Keratinocyte (primary cell): ENCODE data around the gene PPEF1. TPM values are rescaled to one million over a fixed set of nuclear protein-coding genes. Genes with fewer than 3 reads are reported as not detected.
"Not testable (repeated sequence)": the region's sequence is repeated elsewhere in the genome, so short reads cannot be mapped to it uniquely, and the experiment has no call there.

ENCODE experiments used
- DNase-seq: peaks from one replicate; pipeline ENCODE4 v3.0.0-alpha.2; 2011; ENCODE audit warnings: low read depth, missing footprints, low spot score
- FAIRE-seq: peaks from 2 replicates; lab custom pipeline; 2011; peaks lifted over from hg19 to GRCh38; lab: Jason Lieb, UNC
- H2AFZ ChIP-seq: 2 replicates; pipeline ENCODE4 v1.6.0; 2012; ENCODE audit warnings: low read length, control low read depth, inconsistent platforms; ENCODE audit not compliant: control insufficient read depth
- H3K27ac ChIP-seq: 2 replicates; pipeline ENCODE4 v1.5.1; 2011; ENCODE audit warnings: low read length; ENCODE audit not compliant: control insufficient read depth, insufficient read depth
- H3K27me3 ChIP-seq: 3 replicates; pipeline ENCODE4 v1.6.0; 2011; ENCODE audit warnings: low read length; ENCODE audit not compliant: control insufficient read depth, insufficient read depth; ENCODE audit errors: extremely low read depth
- H3K36me3 ChIP-seq, 2 experiments: 2 replicates in 1 of 2; 3 replicates in 1 of 2; pipeline ENCODE4 v1.5.1; 2011; ENCODE audit warnings: low read length in 2 of 2, mild to moderate bottlenecking in 1 of 2; ENCODE audit not compliant: control insufficient read depth in 2 of 2, insufficient read depth in 2 of 2; ENCODE audit errors: extremely low read depth in 1 of 2
- H3K4me1 ChIP-seq: 3 replicates; pipeline ENCODE4 v1.5.1; 2011; ENCODE audit warnings: low read length; ENCODE audit not compliant: control insufficient read depth, insufficient read depth; ENCODE audit errors: extremely low read depth
- H3K4me2 ChIP-seq: 3 replicates; pipeline ENCODE4 v1.6.0; 2011; ENCODE audit warnings: low read depth, low read length; ENCODE audit not compliant: control insufficient read depth, insufficient read depth; ENCODE audit errors: extremely low read depth
- H3K4me3 ChIP-seq, 3 experiments: fragments of 200-600 bp in 1 of 3; sonication (generic) in 1 of 3; 2 replicates in 2 of 3; 3 replicates in 1 of 3; pipeline ENCODE4 v1.5.1; 2011 to 2016; ENCODE audit warnings: low read length in 3 of 3, mild to moderate bottlenecking in 3 of 3, control low read depth in 2 of 3, inconsistent platforms in 1 of 3, low read depth in 1 of 3, mixed read lengths in 1 of 3, mixed run types in 1 of 3, moderate library complexity in 1 of 3; ENCODE audit not compliant: control insufficient read depth in 2 of 3, insufficient read depth in 2 of 3; ENCODE audit errors: extremely low read depth in 1 of 3
- H3K79me2 ChIP-seq: 2 replicates; pipeline ENCODE4 v1.6.0; 2012; ENCODE audit warnings: low read length; ENCODE audit not compliant: control insufficient read depth, insufficient read depth
- H3K9ac ChIP-seq: 3 replicates; pipeline ENCODE4 v1.6.0; 2011; ENCODE audit warnings: low read length; ENCODE audit not compliant: control insufficient read depth, insufficient read depth; ENCODE audit errors: extremely low read depth
- H3K9me1 ChIP-seq: 3 replicates; pipeline ENCODE4 v1.6.0; 2011; ENCODE audit warnings: low read length; ENCODE audit not compliant: control insufficient read depth, insufficient read depth; ENCODE audit errors: extremely low read depth
- H3K9me3 ChIP-seq: 2 replicates; pipeline ENCODE4 v1.5.1; 2012; ENCODE audit warnings: low read depth, low read length; ENCODE audit not compliant: control insufficient read depth
- H4K20me1 ChIP-seq: 3 replicates; pipeline ENCODE4 v1.6.0; 2011; ENCODE audit warnings: low read length; ENCODE audit not compliant: control insufficient read depth, insufficient read depth; ENCODE audit errors: extremely low read depth
- EZH2 ChIP-seq: IDR thresholded peaks from one replicate; pipeline ENCODE4 v1.6.1; 2012; ENCODE audit warnings: inconsistent platforms, mild to moderate bottlenecking, low read length, moderate library complexity
- dilution Hi-C: fragments of 300-500 bp; cut with MboI; formaldehyde crosslinking; loops from one replicate; pipeline ENCODE4 v1.7.0; 2020; ENCODE audit warnings: low sequenced_read_pairs; ENCODE audit not compliant: extremely low pct_ligation_motif_present
- polyA plus RNA-seq, 5 experiments: library from polyadenylated mRNA; depleted of rRNA in 3 of 5; stranded (reverse) in 3 of 5; stranded (forward) in 1 of 5; unstranded in 1 of 5; fragments of >200 nt; gene quantifications; 1 replicate in 1 of 5; 2 replicates in 3 of 5; 3 replicates in 1 of 5; pipeline versions ENCODE4 v1.2.1 to v1.2.3, GENCODE V29; 2011 to 2012; ENCODE audit warnings: missing spikeins in 2 of 5, low read depth in 1 of 5, low replicate concordance in 1 of 5
- TF ChIP-seq, protein P1 (sequence below), 3 experiments: IDR thresholded peaks in 1 of 3; conservative IDR thresholded peaks in 1 of 3; optimal IDR thresholded peaks in 1 of 3; 2 replicates in 2 of 3; 3 replicates in 1 of 3; pipeline versions ENCODE3 to v1.5.1; 2011; ENCODE audit warnings: low read length in 3 of 3, mild to moderate bottlenecking in 3 of 3, moderate library complexity in 2 of 3, control low read depth in 1 of 3, inconsistent platforms in 1 of 3; ENCODE audit not compliant: insufficient read depth in 2 of 3; ENCODE audit errors: extremely low read depth in 1 of 3

The PPEF1 gene
- polyA plus RNA-seq, 1 donor (not counting 4 experiments of a cell fraction or from before 2014, with no cell fraction given), result not detected

DNA sequence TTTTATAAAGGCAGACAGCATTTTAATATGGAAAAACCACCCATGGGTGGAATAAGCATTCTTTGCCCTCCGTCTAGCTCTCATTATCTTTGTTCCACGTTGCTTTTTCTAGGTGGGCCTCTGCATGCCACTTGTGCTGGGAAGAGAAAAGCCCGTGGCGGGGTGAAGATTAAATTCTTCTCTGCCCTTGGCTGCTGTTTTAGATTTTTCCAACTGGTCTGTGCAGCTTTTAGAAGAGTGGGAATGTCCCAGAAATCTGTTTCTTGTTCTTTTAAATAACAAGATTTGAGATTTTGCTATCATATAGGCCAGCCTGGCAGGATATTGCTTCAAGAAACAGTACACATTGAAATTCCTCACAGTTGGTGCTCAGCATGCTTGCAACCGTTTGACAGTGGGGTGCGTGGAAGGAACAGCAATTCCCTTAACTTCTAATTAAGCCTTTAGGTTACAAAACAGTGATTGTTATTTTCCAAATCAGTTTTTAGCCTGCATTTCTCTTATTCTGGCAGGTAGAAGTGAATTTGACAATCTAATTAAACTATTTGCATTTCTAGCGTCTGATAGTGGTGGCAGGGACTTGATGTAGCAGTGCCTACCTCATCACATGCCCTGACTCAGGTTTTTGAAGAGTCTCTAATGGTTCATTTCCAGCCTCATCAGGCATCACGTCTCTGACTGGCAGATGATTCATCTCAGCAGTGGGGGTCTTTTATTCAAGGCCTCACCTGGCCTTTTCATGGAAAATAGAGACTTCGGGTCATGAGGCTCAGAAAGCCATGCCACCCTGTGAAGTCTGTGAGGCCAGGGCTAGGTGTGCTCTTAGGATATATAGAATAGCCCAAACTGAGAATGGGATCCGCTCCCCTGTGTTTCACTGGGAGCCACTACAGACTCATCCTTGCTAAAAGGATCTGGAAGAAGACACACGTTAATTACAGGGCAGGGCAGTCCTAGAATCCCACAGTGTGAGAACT lies 50.8 kb downstream of the PPEF1 start:
- DNase-seq (no peak), FAIRE-seq (no peak)
- Histone ChIP-seq H3K27me3 (no peaks in the 10 kb centered on the region), H4K20me1 (no peaks in the 10 kb centered on the region), H3K27ac (no peak overlapping the region), H3K9me1 (no peaks in the 10 kb centered on the region), H2AFZ (no peak overlapping the region), H3K4me2 (no peak overlapping the region), H3K9ac (no peak overlapping the region), H3K4me3 (no peak overlapping the region), H3K9me3 (no peaks in the 10 kb centered on the region), H3K36me3 (no peaks in the 10 kb centered on the region), H3K79me2 (no peaks in the 10 kb centered on the region), H3K4me1 (no peaks in the 10 kb centered on the region)
- TF ChIP-seq, protein P1, sequence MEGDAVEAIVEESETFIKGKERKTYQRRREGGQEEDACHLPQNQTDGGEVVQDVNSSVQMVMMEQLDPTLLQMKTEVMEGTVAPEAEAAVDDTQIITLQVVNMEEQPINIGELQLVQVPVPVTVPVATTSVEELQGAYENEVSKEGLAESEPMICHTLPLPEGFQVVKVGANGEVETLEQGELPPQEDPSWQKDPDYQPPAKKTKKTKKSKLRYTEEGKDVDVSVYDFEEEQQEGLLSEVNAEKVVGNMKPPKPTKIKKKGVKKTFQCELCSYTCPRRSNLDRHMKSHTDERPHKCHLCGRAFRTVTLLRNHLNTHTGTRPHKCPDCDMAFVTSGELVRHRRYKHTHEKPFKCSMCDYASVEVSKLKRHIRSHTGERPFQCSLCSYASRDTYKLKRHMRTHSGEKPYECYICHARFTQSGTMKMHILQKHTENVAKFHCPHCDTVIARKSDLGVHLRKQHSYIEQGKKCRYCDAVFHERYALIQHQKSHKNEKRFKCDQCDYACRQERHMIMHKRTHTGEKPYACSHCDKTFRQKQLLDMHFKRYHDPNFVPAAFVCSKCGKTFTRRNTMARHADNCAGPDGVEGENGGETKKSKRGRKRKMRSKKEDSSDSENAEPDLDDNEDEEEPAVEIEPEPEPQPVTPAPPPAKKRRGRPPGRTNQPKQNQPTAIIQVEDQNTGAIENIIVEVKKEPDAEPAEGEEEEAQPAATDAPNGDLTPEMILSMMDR (optimal IDR thresholded peaks at IDR 0.05 in 1 of 3, IDR thresholded peaks at IDR 0.05 in 1 of 3, conservative IDR thresholded peaks at IDR 0.05 in 1 of 3; ENCODE audit: extremely low read depth in 1 of 3, insufficient read depth in 2 of 3, low read length in 3 of 3), result no peak
- no peak for TF ChIP-seq EZH2
- dilution Hi-C loops, result no loop called here

DNA sequence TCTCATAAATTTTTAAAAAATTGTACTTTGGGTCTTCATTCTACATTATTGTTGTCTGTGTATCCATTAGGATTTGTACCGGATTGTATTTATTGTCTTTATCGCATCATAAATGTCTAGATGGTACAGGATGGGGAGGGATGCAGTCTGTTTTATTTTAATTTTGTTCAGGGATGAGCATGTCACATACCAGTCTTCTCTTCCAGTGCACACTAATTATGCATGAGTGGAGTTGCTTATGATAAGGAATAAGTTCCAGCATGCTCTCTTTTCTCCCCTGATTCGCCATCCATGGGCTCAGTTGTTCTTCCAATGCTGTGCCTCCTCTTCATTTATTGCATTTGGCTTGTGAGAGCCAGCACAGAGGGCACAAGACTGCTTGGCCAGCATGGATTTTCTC lies 54.3 kb downstream of the PPEF1 start:
- H3K27me3 ChIP-seq, result no peaks in the 10 kb centered on the region
- H3K27ac ChIP-seq, result no peak overlapping the region
- no peak for DNase-seq
- FAIRE-seq, result no peak
- no peaks in the 10 kb centered on the region for H3K36me3 ChIP-seq
- dilution Hi-C loops, result no loop called here
- no peak for TF ChIP-seq EZH2
- TF ChIP-seq, protein P1 (optimal IDR thresholded peaks at IDR 0.05 in 1 of 3, IDR thresholded peaks at IDR 0.05 in 1 of 3, conservative IDR thresholded peaks at IDR 0.05 in 1 of 3; ENCODE audit: extremely low read depth in 1 of 3, insufficient read depth in 2 of 3, low read length in 3 of 3), result no peak
- no peaks in the 10 kb centered on the region for H3K79me2 ChIP-seq
- no peak overlapping the region for H2AFZ ChIP-seq
- H3K4me1 ChIP-seq, result no peaks in the 10 kb centered on the region
- no peaks in the 10 kb centered on the region for H3K9me1 ChIP-seq
- no peak overlapping the region for H3K9ac ChIP-seq
- no peak overlapping the region for H3K4me2 ChIP-seq
- H3K4me3 ChIP-seq, result no peak overlapping the region
- H4K20me1 ChIP-seq, result no peaks in the 10 kb centered on the region
- no peaks in the 10 kb centered on the region for H3K9me3 ChIP-seq

DNA sequence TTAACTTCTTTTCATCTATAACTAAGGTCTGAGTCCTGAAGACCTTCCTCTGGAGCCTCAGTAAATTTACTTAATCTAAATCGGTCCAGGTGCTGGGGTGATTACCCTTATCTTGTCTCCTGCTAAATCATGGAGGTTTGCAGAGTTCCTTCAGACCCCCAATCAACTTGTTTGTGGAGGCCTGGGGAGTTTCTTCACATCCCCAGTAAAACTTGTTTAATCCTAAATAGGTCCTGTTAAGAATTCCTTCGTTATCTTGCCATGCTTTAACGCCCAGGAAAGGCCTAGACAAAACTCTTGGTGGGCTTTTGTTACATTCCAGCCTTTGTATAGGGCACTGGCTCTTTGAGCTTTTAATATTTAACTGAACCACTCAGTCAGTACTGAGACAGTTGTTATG lies 55.7 kb downstream of the PPEF1 start:
- H3K79me2 ChIP-seq, dilution Hi-C loops, H3K4me3 ChIP-seq, H3K4me2 ChIP-seq, DNase-seq, H3K4me1 ChIP-seq, H3K27ac ChIP-seq, FAIRE-seq, H3K9ac ChIP-seq, H3K27me3 ChIP-seq, H3K9me1 ChIP-seq, H3K36me3 ChIP-seq, H2AFZ ChIP-seq, H3K9me3 ChIP-seq, H4K20me1 ChIP-seq: not testable (repeated sequence)
